Activated CD4-positive, CD25-positive, alpha-beta regulatory T cell treated with anti-CD3 and anti-CD28 coated beads, Interleukin-2, amount 50 U/mL, for 16 hours (primary cell): ENCODE measurements around the gene APH1B.

Source experiments
- DNase-seq: peaks from one replicate; pipeline ENCODE4 v3.0.0-alpha.2; 2020; ENCODE audit warnings: low read depth, low spot score

The APH1B gene

GRCh38 chr15:63252292-63252691 is 25.1 kb upstream of the APH1B start:
- no peak for DNase-seq

GRCh38 chr15:63254991-63255390 is 22.4 kb upstream of the APH1B start:
- no peak for DNase-seq

GRCh38 chr15:63255489-63255990 is 21.9 kb upstream of the APH1B start:
- DNase-seq = no peak

GRCh38 chr15:63256433-63257274 is 20.8 kb upstream of the APH1B start:
- DNase-seq = no peak

GRCh38 chr15:63258658-63259057 is 18.7 kb upstream of the APH1B start:
- DNase-seq = no peak

GRCh38 chr15:63260791-63261190 is 16.6 kb upstream of the APH1B start:
- no peak for DNase-seq

GRCh38 chr15:63261311-63261710 is 16.1 kb upstream of the APH1B start:
- DNase-seq = no peak

GRCh38 chr15:63263519-63263918 is 13.9 kb upstream of the APH1B start:
- DNase-seq = no peak

- no peak for DNase-seq
These were observed 12.6 kb upstream of the APH1B start for GRCh38 chr15:63264688-63265293.

GRCh38 chr15:63274427-63274826 is 3.0 kb upstream of the APH1B start:
- no peak for DNase-seq

- DNase-seq = no peak
These were observed 915 bp upstream of the APH1B start for GRCh38 chr15:63276342-63277037.

- no peak for DNase-seq
These were observed 570 bp downstream of the APH1B start for GRCh38 chr15:63277893-63278456.

GRCh38 chr15:63283126-63283525 is 5.7 kb downstream of the APH1B start:
- DNase-seq = no peak

GRCh38 chr15:63284335-63284734 is 6.9 kb downstream of the APH1B start:
- no peak for DNase-seq

- DNase-seq = no peak
These were observed 9.7 kb downstream of the APH1B start for GRCh38 chr15:63287109-63287508.

GRCh38 chr15:63288342-63288741 is 10.9 kb downstream of the APH1B start:
- no peak for DNase-seq

GRCh38 chr15:63288778-63289378 is 11.5 kb downstream of the APH1B start:
- DNase-seq = no peak

GRCh38 chr15:63291507-63291906 is 14.1 kb downstream of the APH1B start:
- no peak for DNase-seq

GRCh38 chr15:63292241-63292640 is 14.8 kb downstream of the APH1B start:
- DNase-seq = no peak

GRCh38 chr15:63292771-63293170 is 15.4 kb downstream of the APH1B start:
- no peak for DNase-seq

GRCh38 chr15:63294359-63294758 is 17.0 kb downstream of the APH1B start:
- no peak for DNase-seq

- DNase-seq = no peak
These were observed 17.9 kb downstream of the APH1B start for GRCh38 chr15:63295341-63295740.
